Measurements from ENCODE around the gene SLC12A7. TPM values are rescaled to one million over a fixed set of nuclear protein-coding genes. Genes with fewer than 3 reads are reported as not detected.

SLC12A7 gene
- total and polyA plus RNA-seq, 9 of the 15 experiments (the other 6 are each of a cell fraction or from before 2014, with no cell fraction given): 0.01 to 3.1 (median 0.56) TPM

GRCh38 chr5:1140171-1140817 is 28.4 kb upstream of the SLC12A7 start (continued):
- TF ChIP-seq, protein P1, sequence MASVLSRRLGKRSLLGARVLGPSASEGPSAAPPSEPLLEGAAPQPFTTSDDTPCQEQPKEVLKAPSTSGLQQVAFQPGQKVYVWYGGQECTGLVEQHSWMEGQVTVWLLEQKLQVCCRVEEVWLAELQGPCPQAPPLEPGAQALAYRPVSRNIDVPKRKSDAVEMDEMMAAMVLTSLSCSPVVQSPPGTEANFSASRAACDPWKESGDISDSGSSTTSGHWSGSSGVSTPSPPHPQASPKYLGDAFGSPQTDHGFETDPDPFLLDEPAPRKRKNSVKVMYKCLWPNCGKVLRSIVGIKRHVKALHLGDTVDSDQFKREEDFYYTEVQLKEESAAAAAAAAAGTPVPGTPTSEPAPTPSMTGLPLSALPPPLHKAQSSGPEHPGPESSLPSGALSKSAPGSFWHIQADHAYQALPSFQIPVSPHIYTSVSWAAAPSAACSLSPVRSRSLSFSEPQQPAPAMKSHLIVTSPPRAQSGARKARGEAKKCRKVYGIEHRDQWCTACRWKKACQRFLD (CRISPR knock-in tag; IDR thresholded peaks at IDR 0.05): no peak
- TF ChIP-seq, protein P2, sequence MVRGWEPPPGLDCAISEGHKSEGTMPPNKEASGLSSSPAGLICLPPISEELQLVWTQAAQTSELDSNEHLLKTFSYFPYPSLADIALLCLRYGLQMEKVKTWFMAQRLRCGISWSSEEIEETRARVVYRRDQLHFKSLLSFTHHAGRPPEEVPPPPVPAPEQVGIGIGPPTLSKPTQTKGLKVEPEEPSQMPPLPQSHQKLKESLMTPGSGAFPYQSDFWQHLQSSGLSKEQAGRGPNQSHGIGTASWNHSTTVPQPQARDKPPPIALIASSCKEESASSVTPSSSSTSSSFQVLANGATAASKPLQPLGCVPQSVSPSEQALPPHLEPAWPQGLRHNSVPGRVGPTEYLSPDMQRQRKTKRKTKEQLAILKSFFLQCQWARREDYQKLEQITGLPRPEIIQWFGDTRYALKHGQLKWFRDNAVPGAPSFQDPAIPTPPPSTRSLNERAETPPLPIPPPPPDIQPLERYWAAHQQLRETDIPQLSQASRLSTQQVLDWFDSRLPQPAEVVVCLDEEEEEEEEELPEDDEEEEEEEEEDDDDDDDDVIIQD (CRISPR knock-in tag; IDR thresholded peaks at IDR 0.05): no peak
- no peak for TF ChIP-seq CBX3 (IDR thresholded peaks at IDR 0.05; ENCODE audit: borderline replicate concordance in 1 of 2, low read length in 2 of 2)
- TF ChIP-seq ETV1 (tag; conservative IDR thresholded peaks at IDR 0.05; ENCODE audit: low read depth): no peak
- TF ChIP-seq, protein P3, sequence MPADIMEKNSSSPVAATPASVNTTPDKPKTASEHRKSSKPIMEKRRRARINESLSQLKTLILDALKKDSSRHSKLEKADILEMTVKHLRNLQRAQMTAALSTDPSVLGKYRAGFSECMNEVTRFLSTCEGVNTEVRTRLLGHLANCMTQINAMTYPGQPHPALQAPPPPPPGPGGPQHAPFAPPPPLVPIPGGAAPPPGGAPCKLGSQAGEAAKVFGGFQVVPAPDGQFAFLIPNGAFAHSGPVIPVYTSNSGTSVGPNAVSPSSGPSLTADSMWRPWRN (IDR thresholded peaks at IDR 0.05; ENCODE audit: low read depth): no peak
- no peak for TF ChIP-seq ZKSCAN8 (CRISPR knock-in tag; IDR thresholded peaks at IDR 0.05)
- TF ChIP-seq HEY1 (CRISPR knock-in tag; IDR thresholded peaks at IDR 0.05; ENCODE audit: borderline replicate concordance): no peak
- TF ChIP-seq CSDE1 (IDR thresholded peaks at IDR 0.05): no peak
- no peak for TF ChIP-seq NFIX (CRISPR knock-in tag; IDR thresholded peaks at IDR 0.05; ENCODE audit: low read depth)
- TF ChIP-seq ZC3H4 (CRISPR knock-in tag; IDR thresholded peaks at IDR 0.05; ENCODE audit: borderline replicate concordance): no peak
- TF ChIP-seq, protein P4, sequence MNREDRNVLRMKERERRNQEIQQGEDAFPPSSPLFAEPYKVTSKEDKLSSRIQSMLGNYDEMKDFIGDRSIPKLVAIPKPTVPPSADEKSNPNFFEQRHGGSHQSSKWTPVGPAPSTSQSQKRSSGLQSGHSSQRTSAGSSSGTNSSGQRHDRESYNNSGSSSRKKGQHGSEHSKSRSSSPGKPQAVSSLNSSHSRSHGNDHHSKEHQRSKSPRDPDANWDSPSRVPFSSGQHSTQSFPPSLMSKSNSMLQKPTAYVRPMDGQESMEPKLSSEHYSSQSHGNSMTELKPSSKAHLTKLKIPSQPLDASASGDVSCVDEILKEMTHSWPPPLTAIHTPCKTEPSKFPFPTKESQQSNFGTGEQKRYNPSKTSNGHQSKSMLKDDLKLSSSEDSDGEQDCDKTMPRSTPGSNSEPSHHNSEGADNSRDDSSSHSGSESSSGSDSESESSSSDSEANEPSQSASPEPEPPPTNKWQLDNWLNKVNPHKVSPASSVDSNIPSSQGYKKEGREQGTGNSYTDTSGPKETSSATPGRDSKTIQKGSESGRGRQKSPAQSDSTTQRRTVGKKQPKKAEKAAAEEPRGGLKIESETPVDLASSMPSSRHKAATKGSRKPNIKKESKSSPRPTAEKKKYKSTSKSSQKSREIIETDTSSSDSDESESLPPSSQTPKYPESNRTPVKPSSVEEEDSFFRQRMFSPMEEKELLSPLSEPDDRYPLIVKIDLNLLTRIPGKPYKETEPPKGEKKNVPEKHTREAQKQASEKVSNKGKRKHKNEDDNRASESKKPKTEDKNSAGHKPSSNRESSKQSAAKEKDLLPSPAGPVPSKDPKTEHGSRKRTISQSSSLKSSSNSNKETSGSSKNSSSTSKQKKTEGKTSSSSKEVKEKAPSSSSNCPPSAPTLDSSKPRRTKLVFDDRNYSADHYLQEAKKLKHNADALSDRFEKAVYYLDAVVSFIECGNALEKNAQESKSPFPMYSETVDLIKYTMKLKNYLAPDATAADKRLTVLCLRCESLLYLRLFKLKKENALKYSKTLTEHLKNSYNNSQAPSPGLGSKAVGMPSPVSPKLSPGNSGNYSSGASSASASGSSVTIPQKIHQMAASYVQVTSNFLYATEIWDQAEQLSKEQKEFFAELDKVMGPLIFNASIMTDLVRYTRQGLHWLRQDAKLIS (CRISPR knock-in tag; IDR thresholded peaks at IDR 0.05): no peak
- no peak for TF ChIP-seq KAT8 (IDR thresholded peaks at IDR 0.05; ENCODE audit: low read depth)
- no peak for TF ChIP-seq ZC3H8 (IDR thresholded peaks at IDR 0.05)
- peak; percentile 100 for TF ChIP-seq ZNF263 (CRISPR knock-in tag; IDR thresholded peaks at IDR 0.05; ENCODE audit: borderline replicate concordance)
- no peak for TF ChIP-seq STAT5A (IDR thresholded peaks at IDR 0.05; ENCODE audit: borderline replicate concordance, low read length)
- TF ChIP-seq NR2C1 (IDR thresholded peaks at IDR 0.05): no peak
- TF ChIP-seq NR2C1 (tag; IDR thresholded peaks at IDR 0.05): no peak
- no peak for TF ChIP-seq WHSC1 (IDR thresholded peaks at IDR 0.05; ENCODE audit: low read length)
- no peak for TF ChIP-seq MXI1 (IDR thresholded peaks at IDR 0.05; ENCODE audit: low read depth, low read length)

All from K562 (cell line).